ENCODE measurements around the gene CETP. TPM values are rescaled to one million over a fixed set of nuclear protein-coding genes. Genes with fewer than 3 reads are reported as not detected.

Gene CETP
- total and polyA plus RNA-seq, 2 of the 13 experiments (the other 11 are each of a cell fraction or from before 2014, with no cell fraction given) = 0.31 to 9.8 TPM

DNA sequence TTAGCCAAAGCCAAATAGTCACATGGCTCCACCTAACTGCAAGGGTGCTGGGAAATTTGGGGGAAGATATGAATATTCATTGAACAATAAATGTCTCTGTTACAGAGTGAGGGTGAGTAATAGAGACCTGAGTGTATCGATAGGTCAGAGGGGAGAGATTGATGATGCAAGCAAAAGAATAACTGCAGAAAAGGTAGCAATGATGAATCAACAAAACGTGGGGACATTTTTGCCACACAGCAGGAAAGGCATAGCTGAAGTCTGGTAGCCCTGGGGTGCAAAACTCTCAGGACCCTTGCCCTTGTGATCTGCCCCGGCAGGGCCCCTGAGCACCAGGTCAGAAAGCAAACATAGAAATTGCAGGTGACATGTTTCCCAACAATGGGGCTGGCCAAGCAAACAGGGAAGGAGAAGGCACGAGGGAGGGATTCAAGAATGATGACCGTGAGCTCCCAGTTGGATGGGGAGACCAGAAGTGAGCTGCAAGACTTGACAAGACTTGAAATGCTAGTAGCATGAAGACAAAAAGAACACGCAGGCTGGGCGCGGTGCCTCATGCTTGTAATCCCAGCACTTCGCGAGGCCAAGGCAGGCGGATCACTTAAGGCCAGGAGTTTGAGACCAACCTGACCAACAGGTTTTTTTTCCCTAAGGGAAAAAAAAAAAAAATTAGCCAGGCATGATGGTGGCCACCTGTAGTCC is 42.5 kb upstream of the CETP start (continued):
- TF ChIP-seq FOXO4 (CRISPR knock-in tag; conservative IDR thresholded peaks at IDR 0.05) (no peak), SRSF1 (optimal IDR thresholded peaks at IDR 0.05; ENCODE audit: low read depth, low read length) (no peak), ZNF564 (CRISPR knock-in tag; IDR thresholded peaks at IDR 0.05) (peak; percentile 88; the same call in 1 of the 2 replicates), RORA (CRISPR knock-in tag; IDR thresholded peaks at IDR 0.05) (no peak), ZNF607 (CRISPR knock-in tag; IDR thresholded peaks at IDR 0.05; ENCODE audit: borderline replicate concordance) (no peak), AGO1 (IDR thresholded peaks at IDR 0.05; ENCODE audit: low read depth, low read length, poor library complexity, severe bottlenecking) (no peak), NCOR1 (IDR thresholded peaks at IDR 0.05; ENCODE audit: borderline replicate concordance, low read length) (peak; percentile 82), SRY (CRISPR knock-in tag; IDR thresholded peaks at IDR 0.05) (0 out of 2 replicates have a peak, but pooled peaks have one; percentile 16), ZNF496 (CRISPR knock-in tag; IDR thresholded peaks at IDR 0.05; ENCODE audit: insufficient replicate concordance) (no peak), ZNF431 (CRISPR knock-in tag; IDR thresholded peaks at IDR 0.05; ENCODE audit: borderline replicate concordance, low read depth) (0 out of 2 replicates have a peak, but pooled peaks have one; percentile 43), NONO (IDR thresholded peaks at IDR 0.05) (no peak), NONO (CRISPR knock-in tag; conservative IDR thresholded peaks at IDR 0.05) (peak; percentile 92), ZNF281 (CRISPR knock-in tag; IDR thresholded peaks at IDR 0.05; ENCODE audit: borderline replicate concordance) (peak; percentile 67; the same call in 1 of the 2 replicates), ZIK1 (CRISPR knock-in tag; IDR thresholded peaks at IDR 0.05; ENCODE audit: borderline replicate concordance, low read depth) (no peak), ZKSCAN8 (CRISPR knock-in tag; IDR thresholded peaks at IDR 0.05; ENCODE audit: borderline replicate concordance) (peak; percentile 86; the same call in 1 of the 2 replicates), PLSCR1 (CRISPR knock-in tag; IDR thresholded peaks at IDR 0.05; ENCODE audit: borderline replicate concordance) (no peak)
- TF ChIP-seq, protein P1, sequence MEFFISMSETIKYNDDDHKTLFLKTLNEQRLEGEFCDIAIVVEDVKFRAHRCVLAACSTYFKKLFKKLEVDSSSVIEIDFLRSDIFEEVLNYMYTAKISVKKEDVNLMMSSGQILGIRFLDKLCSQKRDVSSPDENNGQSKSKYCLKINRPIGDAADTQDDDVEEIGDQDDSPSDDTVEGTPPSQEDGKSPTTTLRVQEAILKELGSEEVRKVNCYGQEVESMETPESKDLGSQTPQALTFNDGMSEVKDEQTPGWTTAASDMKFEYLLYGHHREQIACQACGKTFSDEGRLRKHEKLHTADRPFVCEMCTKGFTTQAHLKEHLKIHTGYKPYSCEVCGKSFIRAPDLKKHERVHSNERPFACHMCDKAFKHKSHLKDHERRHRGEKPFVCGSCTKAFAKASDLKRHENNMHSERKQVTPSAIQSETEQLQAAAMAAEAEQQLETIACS (CRISPR knock-in tag; IDR thresholded peaks at IDR 0.05) = no peak
- TF ChIP-seq, protein P2, sequence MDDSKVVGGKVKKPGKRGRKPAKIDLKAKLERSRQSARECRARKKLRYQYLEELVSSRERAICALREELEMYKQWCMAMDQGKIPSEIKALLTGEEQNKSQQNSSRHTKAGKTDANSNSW (CRISPR knock-in tag; IDR thresholded peaks at IDR 0.05; ENCODE audit: borderline replicate concordance) = no peak
- TF ChIP-seq, protein P3, sequence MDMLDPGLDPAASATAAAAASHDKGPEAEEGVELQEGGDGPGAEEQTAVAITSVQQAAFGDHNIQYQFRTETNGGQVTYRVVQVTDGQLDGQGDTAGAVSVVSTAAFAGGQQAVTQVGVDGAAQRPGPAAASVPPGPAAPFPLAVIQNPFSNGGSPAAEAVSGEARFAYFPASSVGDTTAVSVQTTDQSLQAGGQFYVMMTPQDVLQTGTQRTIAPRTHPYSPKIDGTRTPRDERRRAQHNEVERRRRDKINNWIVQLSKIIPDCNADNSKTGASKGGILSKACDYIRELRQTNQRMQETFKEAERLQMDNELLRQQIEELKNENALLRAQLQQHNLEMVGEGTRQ (IDR thresholded peaks at IDR 0.05; ENCODE audit: low read depth, low read length) = no peak
- TF ChIP-seq, protein P3 (CRISPR knock-in tag; IDR thresholded peaks at IDR 0.05; ENCODE audit: borderline replicate concordance) = peak; percentile 65
